ENCODE data around the gene TPM4. TPM values are rescaled to one million over a fixed set of nuclear protein-coding genes. Genes with fewer than 3 reads are reported as not detected.
"Not testable (repeated sequence)": the region's sequence is repeated elsewhere in the genome, so short reads cannot be mapped to it uniquely, and the experiment has no call there.

The TPM4 gene
- total RNA-seq, 2 donors from 2014 or later: 261 to 388 TPM

DNA sequence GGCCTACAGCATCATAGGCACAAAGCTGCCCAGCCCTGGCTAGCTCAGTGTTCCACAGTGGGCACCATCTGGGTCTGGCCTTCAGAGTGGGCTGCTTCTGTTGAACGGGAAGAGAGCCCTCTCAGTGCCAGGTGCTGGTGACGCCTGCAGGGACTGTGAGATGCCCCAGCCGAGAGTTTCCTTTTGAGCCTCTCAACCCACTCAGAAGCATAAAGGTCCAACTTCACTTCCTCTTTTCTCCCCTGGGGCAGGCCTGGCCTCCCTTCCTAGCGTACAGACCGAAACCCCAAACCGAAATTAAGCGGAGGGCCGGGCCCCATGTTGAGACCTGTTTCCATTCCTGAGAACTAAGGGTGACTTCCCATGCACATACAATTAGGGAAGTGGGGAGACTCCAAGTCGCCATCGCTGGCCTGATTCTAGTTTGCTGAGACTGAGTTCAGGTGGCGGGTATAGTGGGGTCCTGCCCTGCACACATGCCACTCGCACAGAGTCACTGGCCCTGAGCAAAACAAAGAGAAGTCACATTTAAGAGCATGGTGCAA, 42.3 kb downstream of the TPM4 start:
- intact Hi-C loops (cut with DNase I): loop anchor here (5.0 kb wide), 1 partner anchor 59 kb away; no protein-coding TSS in a partner anchor
- peaks cover 19% of the 10 kb centered on the region for H3K36me3 ChIP-seq
- H3K9ac ChIP-seq (ENCODE audit: low read depth in 2 of 2, low read length in 2 of 2): no peak overlapping the region
- H3K27ac ChIP-seq: peak overlapping the region; percentile 54
- no peaks in the 10 kb centered on the region for H3K9me3 ChIP-seq
- no peak for DNase-seq
- H3K4me1 ChIP-seq: peaks cover 7% of the 10 kb centered on the region
- no peaks in the 10 kb centered on the region for H3K27me3 ChIP-seq
- TF ChIP-seq, protein P1, sequence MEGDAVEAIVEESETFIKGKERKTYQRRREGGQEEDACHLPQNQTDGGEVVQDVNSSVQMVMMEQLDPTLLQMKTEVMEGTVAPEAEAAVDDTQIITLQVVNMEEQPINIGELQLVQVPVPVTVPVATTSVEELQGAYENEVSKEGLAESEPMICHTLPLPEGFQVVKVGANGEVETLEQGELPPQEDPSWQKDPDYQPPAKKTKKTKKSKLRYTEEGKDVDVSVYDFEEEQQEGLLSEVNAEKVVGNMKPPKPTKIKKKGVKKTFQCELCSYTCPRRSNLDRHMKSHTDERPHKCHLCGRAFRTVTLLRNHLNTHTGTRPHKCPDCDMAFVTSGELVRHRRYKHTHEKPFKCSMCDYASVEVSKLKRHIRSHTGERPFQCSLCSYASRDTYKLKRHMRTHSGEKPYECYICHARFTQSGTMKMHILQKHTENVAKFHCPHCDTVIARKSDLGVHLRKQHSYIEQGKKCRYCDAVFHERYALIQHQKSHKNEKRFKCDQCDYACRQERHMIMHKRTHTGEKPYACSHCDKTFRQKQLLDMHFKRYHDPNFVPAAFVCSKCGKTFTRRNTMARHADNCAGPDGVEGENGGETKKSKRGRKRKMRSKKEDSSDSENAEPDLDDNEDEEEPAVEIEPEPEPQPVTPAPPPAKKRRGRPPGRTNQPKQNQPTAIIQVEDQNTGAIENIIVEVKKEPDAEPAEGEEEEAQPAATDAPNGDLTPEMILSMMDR (IDR thresholded peaks at IDR 0.05): no peak
- H3K4me3 ChIP-seq: no peak overlapping the region

DNA sequence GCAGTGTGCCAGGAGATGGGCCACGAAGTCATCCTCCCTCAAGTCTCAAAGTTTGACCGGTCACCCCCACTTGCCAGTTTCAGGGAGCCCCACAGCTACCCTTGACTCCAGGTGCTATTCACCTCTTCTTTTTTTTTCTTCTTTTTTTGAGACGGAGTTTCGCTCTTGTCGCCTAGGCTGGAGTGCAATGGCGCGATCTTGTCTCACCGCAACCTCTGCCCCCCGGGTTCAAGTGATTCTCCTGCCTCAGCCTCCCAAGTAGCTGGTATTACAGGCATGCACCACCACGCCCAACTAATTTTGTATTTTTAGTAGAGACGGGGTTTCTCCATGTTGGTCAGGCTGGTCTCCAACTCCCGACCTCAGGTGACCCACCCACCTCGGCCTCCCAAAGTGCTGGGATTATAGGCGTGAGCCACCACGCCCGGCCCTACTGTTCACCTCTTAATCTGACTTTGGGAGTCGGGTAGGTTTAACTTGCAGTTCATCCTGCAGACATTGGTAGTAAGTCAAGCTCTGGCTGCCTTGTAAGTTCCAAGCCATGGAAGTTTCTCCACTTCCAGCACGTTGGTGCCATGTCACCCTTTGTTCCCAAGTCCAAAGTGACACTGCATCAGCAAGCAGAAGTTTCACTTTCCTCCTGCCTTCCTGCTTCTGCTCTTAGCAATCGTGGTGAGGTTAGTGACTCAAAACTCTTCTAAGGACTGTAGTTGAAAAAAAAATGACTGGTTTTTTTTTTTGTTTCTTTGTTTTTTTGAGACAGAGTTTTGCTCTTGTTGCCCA, 43.0 kb downstream of the TPM4 start:
- H3K9me3 ChIP-seq; H3K4me3 ChIP-seq; H3K4me1 ChIP-seq; H3K9ac ChIP-seq (ENCODE audit: low read depth in 2 of 2, low read length in 2 of 2); DNase-seq; H3K27me3 ChIP-seq: not testable (repeated sequence)
- peaks cover 19% of the 10 kb centered on the region for H3K36me3 ChIP-seq
- intact Hi-C loops (cut with DNase I): loop anchor here (5.0 kb wide), 1 partner anchor 58 kb away; no protein-coding TSS in a partner anchor
- H3K27ac ChIP-seq: peak overlapping the region; percentile 54

DNA sequence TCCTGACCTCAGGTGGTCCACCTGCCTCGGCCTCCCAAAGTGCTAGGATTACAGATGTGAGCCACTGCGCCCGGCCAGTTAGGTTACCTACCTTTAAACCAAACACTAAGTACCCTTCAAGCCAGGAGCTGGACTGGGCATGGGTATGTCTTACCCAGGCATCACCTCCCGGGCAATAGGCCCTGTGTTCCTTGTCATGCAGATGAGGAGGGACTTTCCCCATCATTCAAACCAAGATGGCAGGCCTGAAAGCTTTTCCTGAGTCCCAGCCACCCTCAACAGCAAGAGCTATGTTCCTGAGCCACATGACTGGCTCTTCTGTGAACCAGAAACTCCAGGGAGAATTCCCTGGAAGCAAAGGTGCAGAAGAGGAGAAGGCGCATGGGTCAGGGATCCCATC, 44.8 kb downstream of the TPM4 start:
- Histone ChIP-seq H3K4me1 (no peaks in the 10 kb centered on the region), H3K36me3 (peaks cover 19% of the 10 kb centered on the region), H3K27me3 (no peaks in the 10 kb centered on the region), H3K9ac (ENCODE audit: low read depth in 2 of 2, low read length in 2 of 2) (no peak overlapping the region), H3K27ac (no peak overlapping the region), H3K4me3 (no peak overlapping the region), H3K9me3 (no peaks in the 10 kb centered on the region)
- no peak for DNase-seq
- TF ChIP-seq, protein P1 (IDR thresholded peaks at IDR 0.05): no peak
- intact Hi-C loops (cut with DNase I): no loop called here

DNA sequence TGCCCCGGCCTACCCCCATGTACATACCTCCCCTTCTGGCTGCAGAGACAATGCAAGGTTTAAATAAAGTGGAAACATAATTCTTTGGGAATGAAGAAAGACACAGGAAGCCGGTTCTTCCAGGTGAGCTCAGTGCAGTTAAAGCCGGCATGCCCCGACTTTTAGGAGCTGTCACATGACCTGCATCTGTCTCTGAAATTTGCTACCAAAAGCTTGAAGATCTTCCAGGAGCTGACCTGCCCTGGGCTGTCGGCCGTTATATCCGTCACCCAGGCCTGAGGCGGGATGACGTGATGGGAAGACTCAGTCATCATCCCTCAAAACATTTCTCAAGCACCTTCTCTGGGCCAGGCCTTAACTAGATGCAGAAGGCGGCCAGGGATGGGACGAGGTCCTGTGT, 45.7 kb downstream of the TPM4 start:
- Histone ChIP-seq H3K27me3 (no peaks in the 10 kb centered on the region), H3K9ac (ENCODE audit: low read depth in 2 of 2, low read length in 2 of 2) (no peak overlapping the region), H3K4me1 (no peaks in the 10 kb centered on the region), H3K27ac (no peak overlapping the region), H3K4me3 (no peak overlapping the region), H3K9me3 (no peaks in the 10 kb centered on the region), H3K36me3 (peaks cover 19% of the 10 kb centered on the region)
- no peak for DNase-seq
- intact Hi-C loops (cut with DNase I): no loop called here
- TF ChIP-seq, protein P1 (IDR thresholded peaks at IDR 0.05): no peak

DNA sequence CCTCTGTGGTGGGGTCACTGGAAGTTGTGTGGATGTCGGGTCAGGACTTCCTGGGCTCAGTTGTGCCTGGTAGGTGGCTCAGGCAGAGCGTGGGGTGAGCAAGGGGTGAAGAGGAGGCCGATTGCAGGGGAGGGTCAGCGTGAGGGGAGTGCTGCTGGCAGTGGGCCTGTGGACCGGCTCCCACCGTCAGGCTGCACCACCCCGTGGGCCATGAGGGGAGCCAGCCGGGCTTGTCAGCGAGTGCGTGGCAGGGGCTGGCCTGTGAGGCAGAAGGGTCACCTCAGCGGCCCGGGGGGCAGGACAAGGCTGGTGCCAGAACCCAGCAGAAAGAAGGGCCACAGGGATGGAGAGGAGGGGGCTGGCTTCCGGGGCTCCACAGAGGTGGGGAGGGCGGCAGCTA, 48.7 kb downstream of the TPM4 start:
- H3K36me3 ChIP-seq: peaks cover 23% of the 10 kb centered on the region
- intact Hi-C loops (cut with DNase I): no loop called here
- DNase-seq: no peak
- H3K9me3 ChIP-seq: no peaks in the 10 kb centered on the region
- H3K4me3 ChIP-seq: no peak overlapping the region
- H3K27ac ChIP-seq: no peak overlapping the region
- H3K4me1 ChIP-seq: no peaks in the 10 kb centered on the region
- TF ChIP-seq, protein P1 (IDR thresholded peaks at IDR 0.05): no peak
- H3K27me3 ChIP-seq: no peaks in the 10 kb centered on the region
- peak overlapping the region in 1 of 2 donors; percentile 9 for H3K9ac ChIP-seq (ENCODE audit: low read depth in 2 of 2, low read length in 2 of 2)
